MCF 10A (cell line): Measurements from ENCODE around the gene CYTH1. TPM values are rescaled to one million over a fixed set of nuclear protein-coding genes. Genes with fewer than 3 reads are reported as not detected.

Source experiments
- BruUV-seq: library from RNA; stranded (reverse); fragments of 400-500 nt; replicated peaks from 2 replicates; lab custom pipeline; 2021; lab: Mats Ljungman, UMichigan
- CTCF ChIA-PET: fragments of 300-600 bp; sonication (Branson Sonifier 250); formaldehyde crosslinking; extraction: SDS; loops from one replicate; lab custom pipeline; 2021; ENCODE audit warnings: antibody characterized with exemption, inconsistent platforms; lab: Yijun Ruan, JAX
- POLR2A ChIA-PET: fragments of 300-600, 350-650 bp; sonication (Branson Sonifier 250); formaldehyde crosslinking; extraction: SDS; loops from one replicate; lab custom pipeline; 2020; ENCODE audit warnings: antibody characterized with exemption, inconsistent platforms; lab: Yijun Ruan, JAX
- DNase-seq: peaks from one replicate; pipeline ENCODE4 v3.0.0-alpha.2; 2018; ENCODE audit not compliant: unreplicated experiment
- H3K27ac Mint-ChIP-seq: one replicate; pipeline ENCODE4 v1.8.0; 2022; ENCODE audit warnings: mild to moderate bottlenecking, low read depth, mixed read lengths; ENCODE audit not compliant: unreplicated experiment
- H3K27me3 Mint-ChIP-seq: one replicate; pipeline ENCODE4 v1.8.0; 2022; ENCODE audit warnings: mixed read lengths; ENCODE audit not compliant: insufficient read depth, unreplicated experiment
- H3K36me3 Mint-ChIP-seq: one replicate; pipeline ENCODE4 v1.8.0; 2022; ENCODE audit warnings: mild to moderate bottlenecking, moderate library complexity, mixed read lengths; ENCODE audit not compliant: insufficient read depth, unreplicated experiment
- H3K4me1 Mint-ChIP-seq: one replicate; pipeline ENCODE4 v1.8.0; 2022; ENCODE audit warnings: mixed read lengths; ENCODE audit not compliant: insufficient read depth, unreplicated experiment
- H3K4me3 Mint-ChIP-seq: one replicate; pipeline ENCODE4 v1.8.0; 2022; ENCODE audit warnings: mild to moderate bottlenecking, moderate library complexity, mixed read lengths; ENCODE audit not compliant: unreplicated experiment
- H3K9me3 Mint-ChIP-seq: one replicate; pipeline ENCODE4 v1.8.0; 2022; ENCODE audit warnings: mixed read lengths; ENCODE audit not compliant: unreplicated experiment
- CTCF ChIP-seq: fragments of 200-600 bp; IDR thresholded peaks from one replicate; pipeline ENCODE4 v1.8.0; 2022; ENCODE audit warnings: antibody characterized with exemption, mild to moderate bottlenecking; ENCODE audit not compliant: unreplicated experiment
- intact Hi-C: fragments of 100-400 bp; cut with micrococcal nuclease; formaldehyde crosslinking; loops from 2 replicates; pipeline ENCODE4 v1.14.1; 2022
- total RNA-seq: library from RNA; stranded (reverse); gene quantifications from 2 replicates; pipeline ENCODE4 v1.2.3, GENCODE V29; 2022

The CYTH1 gene
- total RNA-seq, 1 experiment from 2014 or later: 38.5 TPM

GRCh38 chr17:78692460-78693010 is 89.5 kb downstream of the CYTH1 start:
- peak overlapping the region; percentile 29 for H3K27ac Mint-ChIP-seq
- no peaks in the 10 kb centered on the region for H3K9me3 Mint-ChIP-seq
- no TSS peak for BruUV-seq
- peaks cover 61% of the 10 kb centered on the region for H3K36me3 Mint-ChIP-seq
- intact Hi-C loops: no loop called here
- H3K27me3 Mint-ChIP-seq: no peaks in the 10 kb centered on the region
- ChIA-PET POLR2A (no interaction called here), CTCF (interaction anchor here (0.9 kb wide), 1 partner anchor 195 kb away, joined by 3 read pairs; no protein-coding TSS in a partner anchor)
- TF ChIP-seq CTCF: no peak
- H3K4me3 Mint-ChIP-seq: no peak overlapping the region
- peaks cover 4% of the 10 kb centered on the region for H3K4me1 Mint-ChIP-seq
- DNase-seq: no peak

- H3K9me3 Mint-ChIP-seq: no peaks in the 10 kb centered on the region
- TF ChIP-seq CTCF: no peak
- DNase-seq: no peak
- BruUV-seq: no TSS peak
- H3K4me3 Mint-ChIP-seq: no peak overlapping the region
- ChIA-PET CTCF (interaction anchor here (0.6 kb wide), 1 partner anchor 133 kb away, joined by 3 read pairs; no protein-coding TSS in a partner anchor), POLR2A (interaction anchor here (1.4 kb wide), 1 partner anchor 9 kb away, joined by 5 read pairs; no protein-coding TSS in a partner anchor)
- no peaks in the 10 kb centered on the region for H3K27me3 Mint-ChIP-seq
- intact Hi-C loops: no loop called here
- no peaks in the 10 kb centered on the region for H3K4me1 Mint-ChIP-seq
- H3K27ac Mint-ChIP-seq: no peak overlapping the region
- H3K36me3 Mint-ChIP-seq: peaks cover 57% of the 10 kb centered on the region
Observed at GRCh38 chr17:78689029-78689428, 93.0 kb downstream of the CYTH1 start.

- Mint-ChIP-seq H3K27ac (no peak overlapping the region), H3K27me3 (no peaks in the 10 kb centered on the region), H3K4me3 (no peak overlapping the region), H3K36me3 (peaks cover 57% of the 10 kb centered on the region), H3K4me1 (peaks cover 4% of the 10 kb centered on the region), H3K9me3 (no peaks in the 10 kb centered on the region)
- POLR2A ChIA-PET: no interaction called here
- no peak for DNase-seq
- no peak for TF ChIP-seq CTCF
- no TSS peak for BruUV-seq
- intact Hi-C loops: no loop called here
- CTCF ChIA-PET: no interaction called here
Observed at GRCh38 chr17:78687944-78688343, 94.1 kb downstream of the CYTH1 start.

GRCh38 chr17:78687125-78687524 is 94.9 kb downstream of the CYTH1 start:
- Mint-ChIP-seq H3K9me3 (no peaks in the 10 kb centered on the region), H3K27me3 (no peaks in the 10 kb centered on the region), H3K36me3 (peaks cover 51% of the 10 kb centered on the region), H3K27ac (no peak overlapping the region), H3K4me1 (peaks cover 9% of the 10 kb centered on the region), H3K4me3 (no peak overlapping the region)
- no peak for DNase-seq
- no TSS peak for BruUV-seq
- TF ChIP-seq CTCF: no peak
- ChIA-PET POLR2A (no interaction called here), CTCF (interaction anchor here (0.9 kb wide), 1 partner anchor 21 kb away, joined by 4 read pairs; no protein-coding TSS in a partner anchor)
- intact Hi-C loops: no loop called here
